Measurements from ENCODE around the gene CCL4. TPM values are rescaled to one million over a fixed set of nuclear protein-coding genes. Genes with fewer than 3 reads are reported as not detected.
"Not testable (repeated sequence)": the region's sequence is repeated elsewhere in the genome, so short reads cannot be mapped to it uniquely, and the experiment has no call there.

Gene CCL4
- polyA plus RNA-seq, 1 donor (not counting 4 experiments of a cell fraction or from before 2014, with no cell fraction given) = not detected

- Histone ChIP-seq H3K27ac (ENCODE audit: control insufficient read depth, insufficient read depth, low read length) (no peak overlapping the region), H3K79me2 (ENCODE audit: control insufficient read depth, insufficient read depth, low read length) (no peaks in the 10 kb centered on the region), H3K27me3 (ENCODE audit: control insufficient read depth, extremely low read depth, insufficient read depth, low read length) (no peaks in the 10 kb centered on the region), H3K9me1 (ENCODE audit: control insufficient read depth, extremely low read depth, insufficient read depth, low read length) (no peaks in the 10 kb centered on the region), H3K4me1 (ENCODE audit: control insufficient read depth, extremely low read depth, insufficient read depth, low read length) (no peaks in the 10 kb centered on the region), H3K9ac (ENCODE audit: control insufficient read depth, extremely low read depth, insufficient read depth, low read length) (no peak overlapping the region), H2AFZ (ENCODE audit: control insufficient read depth, low read length) (no peak overlapping the region), H4K20me1 (ENCODE audit: control insufficient read depth, extremely low read depth, insufficient read depth, low read length) (no peaks in the 10 kb centered on the region), H3K9me3 (ENCODE audit: control insufficient read depth, low read depth, low read length) (no peaks in the 10 kb centered on the region), H3K4me2 (ENCODE audit: control insufficient read depth, extremely low read depth, insufficient read depth, low read depth, low read length) (no peak overlapping the region), H3K4me3 (ENCODE audit: control insufficient read depth in 2 of 3, extremely low read depth in 1 of 3, insufficient read depth in 2 of 3, low read depth in 1 of 3, low read length in 3 of 3) (no peak overlapping the region), H3K36me3 (ENCODE audit: control insufficient read depth in 2 of 2, extremely low read depth in 1 of 2, insufficient read depth in 2 of 2, low read length in 2 of 2) (no peaks in the 10 kb centered on the region)
- no peak for DNase-seq (ENCODE audit: low read depth, low spot score)
- dilution Hi-C loops (cut with MboI; ENCODE audit: extremely low pct_ligation_motif_present, low sequenced_read_pairs) = no loop called here
- TF ChIP-seq EZH2 (IDR thresholded peaks at IDR 0.05; ENCODE audit: low read length) (no peak), CTCF (optimal IDR thresholded peaks at IDR 0.05 in 1 of 3, IDR thresholded peaks at IDR 0.05 in 1 of 3, conservative IDR thresholded peaks at IDR 0.05 in 1 of 3; ENCODE audit: extremely low read depth in 1 of 3, insufficient read depth in 2 of 3, low read length in 3 of 3) (no peak)
- FAIRE-seq = no peak
These were observed 7.6 kb upstream of the CCL4 start for GRCh38 chr17:36095992-36096391.

- H3K27ac ChIP-seq (ENCODE audit: control insufficient read depth, insufficient read depth, low read length); H3K36me3 ChIP-seq (ENCODE audit: control insufficient read depth in 2 of 2, extremely low read depth in 1 of 2, insufficient read depth in 2 of 2, low read length in 2 of 2); H2AFZ ChIP-seq (ENCODE audit: control insufficient read depth, low read length); H3K27me3 ChIP-seq (ENCODE audit: control insufficient read depth, extremely low read depth, insufficient read depth, low read length); H3K79me2 ChIP-seq (ENCODE audit: control insufficient read depth, insufficient read depth, low read length); H3K4me1 ChIP-seq (ENCODE audit: control insufficient read depth, extremely low read depth, insufficient read depth, low read length); H3K9me3 ChIP-seq (ENCODE audit: control insufficient read depth, low read depth, low read length); H3K9ac ChIP-seq (ENCODE audit: control insufficient read depth, extremely low read depth, insufficient read depth, low read length); H3K4me3 ChIP-seq (ENCODE audit: control insufficient read depth in 2 of 3, extremely low read depth in 1 of 3, insufficient read depth in 2 of 3, low read depth in 1 of 3, low read length in 3 of 3); H4K20me1 ChIP-seq (ENCODE audit: control insufficient read depth, extremely low read depth, insufficient read depth, low read length); DNase-seq (ENCODE audit: low read depth, low spot score); H3K9me1 ChIP-seq (ENCODE audit: control insufficient read depth, extremely low read depth, insufficient read depth, low read length); H3K4me2 ChIP-seq (ENCODE audit: control insufficient read depth, extremely low read depth, insufficient read depth, low read depth, low read length); dilution Hi-C loops (cut with MboI; ENCODE audit: extremely low pct_ligation_motif_present, low sequenced_read_pairs); FAIRE-seq: not testable (repeated sequence)
These were observed 4.6 kb upstream of the CCL4 start for GRCh38 chr17:36099004-36099403.

- H3K4me1 ChIP-seq (ENCODE audit: control insufficient read depth, extremely low read depth, insufficient read depth, low read length); FAIRE-seq; H3K4me2 ChIP-seq (ENCODE audit: control insufficient read depth, extremely low read depth, insufficient read depth, low read depth, low read length); H3K9ac ChIP-seq (ENCODE audit: control insufficient read depth, extremely low read depth, insufficient read depth, low read length); H2AFZ ChIP-seq (ENCODE audit: control insufficient read depth, low read length); H3K9me3 ChIP-seq (ENCODE audit: control insufficient read depth, low read depth, low read length); H3K9me1 ChIP-seq (ENCODE audit: control insufficient read depth, extremely low read depth, insufficient read depth, low read length); H3K36me3 ChIP-seq (ENCODE audit: control insufficient read depth in 2 of 2, extremely low read depth in 1 of 2, insufficient read depth in 2 of 2, low read length in 2 of 2); H3K27me3 ChIP-seq (ENCODE audit: control insufficient read depth, extremely low read depth, insufficient read depth, low read length); H3K79me2 ChIP-seq (ENCODE audit: control insufficient read depth, insufficient read depth, low read length); DNase-seq (ENCODE audit: low read depth, low spot score); H4K20me1 ChIP-seq (ENCODE audit: control insufficient read depth, extremely low read depth, insufficient read depth, low read length); H3K27ac ChIP-seq (ENCODE audit: control insufficient read depth, insufficient read depth, low read length); dilution Hi-C loops (cut with MboI; ENCODE audit: extremely low pct_ligation_motif_present, low sequenced_read_pairs); H3K4me3 ChIP-seq (ENCODE audit: control insufficient read depth in 2 of 3, extremely low read depth in 1 of 3, insufficient read depth in 2 of 3, low read depth in 1 of 3, low read length in 3 of 3): not testable (repeated sequence)
These were observed 619 bp downstream of the CCL4 start for GRCh38 chr17:36104246-36104645.
